GM12878 (cell line): Measurements from ENCODE around the gene LCAT. TPM values are rescaled to one million over a fixed set of nuclear protein-coding genes. Genes with fewer than 3 reads are reported as not detected.

Experiments used
- ASH2L ChIP-seq: fragments of 300-600, 200-600 bp; sonication (generic); IDR thresholded peaks from 2 replicates; pipeline ENCODE4 v1.6.1; 2017; ENCODE audit warnings: low read depth, mild to moderate bottlenecking, borderline replicate concordance
- ATF7 ChIP-seq: fragments of 450-650 bp; IDR thresholded peaks from 2 replicates; pipeline ENCODE4 v1.6.1; 2016; ENCODE audit warnings: low read depth, mild to moderate bottlenecking
- CUX1 ChIP-seq: IDR thresholded peaks from 2 replicates; pipeline ENCODE4 v1.6.1; 2012; ENCODE audit warnings: improper control_type of control experiment, low read depth, low read length; ENCODE audit not compliant: insufficient replicate concordance
- ELK1 ChIP-seq: IDR thresholded peaks from 2 replicates; pipeline ENCODE4 v1.6.1; 2012; ENCODE audit warnings: low read depth, low read length, improper control_type of control experiment
- FOS ChIP-seq: IDR thresholded peaks from 3 replicates; pipeline ENCODE4 v1.6.1; 2011; ENCODE audit warnings: borderline replicate concordance; ENCODE audit not compliant: insufficient read length; ENCODE audit errors: extremely low read depth
- GATAD2B ChIP-seq: fragments of 450-650 bp; conservative IDR thresholded peaks from 2 replicates; pipeline ENCODE4 v1.6.1; 2017; ENCODE audit warnings: low read depth, mild to moderate bottlenecking, moderate library complexity
- MYC ChIP-seq: IDR thresholded peaks from 2 replicates; pipeline ENCODE4 v1.6.1; 2011; ENCODE audit warnings: mild to moderate bottlenecking, low read length, moderate library complexity, inconsistent platforms; ENCODE audit not compliant: insufficient read depth, insufficient replicate concordance, insufficient read length, severe bottlenecking
- NR2C2 ChIP-seq: IDR thresholded peaks from 2 replicates; pipeline ENCODE4 v1.6.1; 2011; ENCODE audit warnings: borderline replicate concordance, low read depth; ENCODE audit not compliant: control insufficient read depth, insufficient read length
- PKNOX1 ChIP-seq: fragments of 450-650 bp; IDR thresholded peaks from 2 replicates; pipeline ENCODE4 v1.6.1; 2016; ENCODE audit warnings: mild to moderate bottlenecking
- TBL1XR1 ChIP-seq: IDR thresholded peaks from 2 replicates; pipeline ENCODE4 v1.6.1; 2012; ENCODE audit warnings: low read depth, low read length, improper control_type of control experiment
- WRNIP1 ChIP-seq: IDR thresholded peaks from 2 replicates; pipeline ENCODE4 v1.6.1; 2011; ENCODE audit warnings: low read depth, low read length, improper control_type of control experiment, borderline replicate concordance
- ZSCAN29 ChIP-seq: fragments of 450-650 bp; IDR thresholded peaks from 2 replicates; pipeline ENCODE4 v1.6.1; 2017; ENCODE audit warnings: mild to moderate bottlenecking, moderate library complexity
- polyA plus RNA-seq, 11 experiments: library from polyadenylated mRNA; depleted of rRNA in 4 of 11; unstranded in 6 of 11; stranded (reverse) in 5 of 11; fragments of >200 nt; fragmentation: Nextera tagmentation in 4 of 11; fragmentation: Illumina TruSeq in 1 of 11; extraction: Ambion mirVana in 4 of 11; extraction: Trizol in 1 of 11; gene quantifications; 1 replicate in 1 of 11; 2 replicates in 10 of 11; pipeline versions ENCODE4 v1.2.1 to v1.2.3, GENCODE V29; 2011 to 2016; ENCODE audit warnings: inconsistent platforms in 2 of 11, missing spikeins in 2 of 11, low read depth in 1 of 11
- total RNA-seq, 4 experiments: library from RNA; depleted of rRNA in 3 of 4; stranded (reverse); fragments of >200 nt in 3 of 4; fragmentation: Illumina TruSeq in 1 of 4; extraction: Trizol in 1 of 4; gene quantifications; 2 replicates each; pipeline versions ENCODE4 v1.2.1 to v1.2.3, GENCODE V29; 2013 to 2021
- TF ChIP-seq, protein P1 (sequence below): fragments of 450-650 bp; IDR thresholded peaks from 2 replicates; pipeline ENCODE4 v1.6.1; 2017; ENCODE audit warnings: low read depth, mild to moderate bottlenecking, moderate library complexity
- TF ChIP-seq, protein P2 (sequence below): IDR thresholded peaks from 2 replicates; pipeline ENCODE4 v1.6.1; 2011; ENCODE audit warnings: low read depth, mild to moderate bottlenecking, low read length, moderate library complexity, borderline replicate concordance; ENCODE audit errors: extremely low read depth
- TF ChIP-seq, protein P3 (sequence below): fragments of 150-350 bp; IDR thresholded peaks from 2 replicates; pipeline ENCODE4 v1.6.1; 2016; ENCODE audit warnings: low read depth, low read length

The LCAT gene
- total and polyA plus RNA-seq, 10 of the 15 experiments (the other 5 are each of a cell fraction or from before 2014, with no cell fraction given): 0.61 to 11.7 (median 3.3) TPM

- no peak for TF ChIP-seq NR2C2
- no peak for TF ChIP-seq MYC
- no peak for TF ChIP-seq ATF7
- TF ChIP-seq, protein P1, sequence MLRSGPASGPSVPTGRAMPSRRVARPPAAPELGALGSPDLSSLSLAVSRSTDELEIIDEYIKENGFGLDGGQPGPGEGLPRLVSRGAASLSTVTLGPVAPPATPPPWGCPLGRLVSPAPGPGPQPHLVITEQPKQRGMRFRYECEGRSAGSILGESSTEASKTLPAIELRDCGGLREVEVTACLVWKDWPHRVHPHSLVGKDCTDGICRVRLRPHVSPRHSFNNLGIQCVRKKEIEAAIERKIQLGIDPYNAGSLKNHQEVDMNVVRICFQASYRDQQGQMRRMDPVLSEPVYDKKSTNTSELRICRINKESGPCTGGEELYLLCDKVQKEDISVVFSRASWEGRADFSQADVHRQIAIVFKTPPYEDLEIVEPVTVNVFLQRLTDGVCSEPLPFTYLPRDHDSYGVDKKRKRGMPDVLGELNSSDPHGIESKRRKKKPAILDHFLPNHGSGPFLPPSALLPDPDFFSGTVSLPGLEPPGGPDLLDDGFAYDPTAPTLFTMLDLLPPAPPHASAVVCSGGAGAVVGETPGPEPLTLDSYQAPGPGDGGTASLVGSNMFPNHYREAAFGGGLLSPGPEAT: 0 out of 2 replicates have a peak, but pooled peaks have one; percentile 35
- no peak for TF ChIP-seq ZSCAN29
- TF ChIP-seq ELK1: no peak
- TF ChIP-seq WRNIP1: no peak
- TF ChIP-seq FOS: no peak
- no peak for TF ChIP-seq CUX1
- TF ChIP-seq, protein P2, sequence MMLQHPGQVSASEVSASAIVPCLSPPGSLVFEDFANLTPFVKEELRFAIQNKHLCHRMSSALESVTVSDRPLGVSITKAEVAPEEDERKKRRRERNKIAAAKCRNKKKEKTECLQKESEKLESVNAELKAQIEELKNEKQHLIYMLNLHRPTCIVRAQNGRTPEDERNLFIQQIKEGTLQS: no peak
- TF ChIP-seq TBL1XR1: no peak
- TF ChIP-seq, protein P3, sequence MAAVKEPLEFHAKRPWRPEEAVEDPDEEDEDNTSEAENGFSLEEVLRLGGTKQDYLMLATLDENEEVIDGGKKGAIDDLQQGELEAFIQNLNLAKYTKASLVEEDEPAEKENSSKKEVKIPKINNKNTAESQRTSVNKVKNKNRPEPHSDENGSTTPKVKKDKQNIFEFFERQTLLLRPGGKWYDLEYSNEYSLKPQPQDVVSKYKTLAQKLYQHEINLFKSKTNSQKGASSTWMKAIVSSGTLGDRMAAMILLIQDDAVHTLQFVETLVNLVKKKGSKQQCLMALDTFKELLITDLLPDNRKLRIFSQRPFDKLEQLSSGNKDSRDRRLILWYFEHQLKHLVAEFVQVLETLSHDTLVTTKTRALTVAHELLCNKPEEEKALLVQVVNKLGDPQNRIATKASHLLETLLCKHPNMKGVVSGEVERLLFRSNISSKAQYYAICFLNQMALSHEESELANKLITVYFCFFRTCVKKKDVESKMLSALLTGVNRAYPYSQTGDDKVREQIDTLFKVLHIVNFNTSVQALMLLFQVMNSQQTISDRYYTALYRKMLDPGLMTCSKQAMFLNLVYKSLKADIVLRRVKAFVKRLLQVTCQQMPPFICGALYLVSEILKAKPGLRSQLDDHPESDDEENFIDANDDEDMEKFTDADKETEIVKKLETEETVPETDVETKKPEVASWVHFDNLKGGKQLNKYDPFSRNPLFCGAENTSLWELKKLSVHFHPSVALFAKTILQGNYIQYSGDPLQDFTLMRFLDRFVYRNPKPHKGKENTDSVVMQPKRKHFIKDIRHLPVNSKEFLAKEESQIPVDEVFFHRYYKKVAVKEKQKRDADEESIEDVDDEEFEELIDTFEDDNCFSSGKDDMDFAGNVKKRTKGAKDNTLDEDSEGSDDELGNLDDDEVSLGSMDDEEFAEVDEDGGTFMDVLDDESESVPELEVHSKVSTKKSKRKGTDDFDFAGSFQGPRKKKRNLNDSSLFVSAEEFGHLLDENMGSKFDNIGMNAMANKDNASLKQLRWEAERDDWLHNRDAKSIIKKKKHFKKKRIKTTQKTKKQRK: no peak
- no peak for TF ChIP-seq PKNOX1
- no peak for TF ChIP-seq GATAD2B
- no peak for TF ChIP-seq ASH2L
These were observed 31.6 kb upstream of the LCAT start (continued) for GRCh38 chr16:67975321-67976105.
